ENCODE measurements around the gene TMEM178B.
"Not testable (repeated sequence)": the region's sequence is repeated elsewhere in the genome, so short reads cannot be mapped to it uniquely, and the experiment has no call there.

Gene TMEM178B

GRCh38 chr7:141073641-141074161, at the start of gene TMEM178B:
Gene TMEM178B (plus strand): TSS chr7:141074064.
- peak; percentile 23 for DNase-seq (ENCODE audit: low spot score)

- DNase-seq (ENCODE audit: low spot score) = no peak
These were observed 49.2 kb upstream of the TMEM178B start for GRCh38 chr7:141024668-141025067.

DNA sequence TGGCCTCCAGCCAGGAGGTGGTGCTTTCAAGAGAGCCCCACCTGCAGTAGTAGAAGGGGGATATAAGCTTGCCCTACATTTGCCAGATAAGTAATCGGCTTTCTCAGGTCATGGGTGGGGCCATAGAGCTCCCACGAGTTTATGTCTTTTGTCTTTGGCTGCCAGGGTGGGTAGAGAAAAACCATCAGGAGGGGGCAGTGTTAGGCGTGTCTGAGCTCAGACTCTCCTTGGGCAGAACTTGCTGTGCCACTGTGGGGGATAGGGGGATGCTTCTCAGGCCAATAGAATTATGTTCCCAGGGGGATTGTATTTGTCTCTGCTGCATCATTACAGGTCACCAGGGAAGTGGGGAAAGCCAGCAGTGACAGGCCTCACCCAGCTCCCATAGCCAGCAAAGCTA, 46.8 kb upstream of the TMEM178B start:
- no peak for DNase-seq (ENCODE audit: low spot score)

- no peak for DNase-seq (ENCODE audit: low spot score)
These were observed 45.1 kb upstream of the TMEM178B start for GRCh38 chr7:141028767-141029166.

DNA sequence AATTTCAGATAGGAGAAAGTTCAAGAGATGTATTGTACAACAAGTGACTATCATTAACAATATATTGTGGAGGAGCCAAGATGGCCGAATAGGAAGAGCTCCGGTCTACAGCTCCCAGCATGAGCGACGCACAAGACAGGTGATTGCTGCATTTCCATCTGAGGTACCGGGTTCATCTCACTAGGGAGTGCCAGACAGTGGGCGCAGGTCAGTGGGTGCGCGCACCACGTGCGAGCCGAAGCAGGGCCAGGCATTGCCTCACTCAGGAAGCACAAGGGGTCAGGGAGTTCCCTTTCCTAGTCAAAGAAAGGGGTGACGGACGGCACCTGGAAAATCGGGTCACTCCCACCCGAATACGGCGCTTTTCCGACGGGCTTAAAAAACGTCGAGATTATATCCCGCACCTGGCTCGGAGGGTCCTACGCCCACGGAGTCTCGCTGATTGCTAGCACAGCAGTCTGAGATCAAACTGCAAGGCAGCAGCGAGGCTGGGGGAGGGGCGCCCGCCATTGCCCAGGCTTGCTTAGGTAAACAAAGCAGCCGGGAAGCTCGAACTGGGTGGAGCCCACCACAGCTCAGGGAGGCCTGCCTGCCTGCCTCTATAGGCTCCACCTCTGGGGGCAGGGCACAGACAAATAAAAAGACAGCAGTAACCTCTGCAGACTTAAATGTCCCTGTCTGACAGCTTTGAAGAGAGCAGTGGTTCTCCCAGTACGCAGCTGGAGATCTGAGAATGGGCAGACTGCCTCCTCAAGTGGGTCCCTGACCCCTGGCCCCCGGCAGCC, 41.1 kb upstream of the TMEM178B start:
- DNase-seq (ENCODE audit: low spot score) = not testable (repeated sequence)

DNA sequence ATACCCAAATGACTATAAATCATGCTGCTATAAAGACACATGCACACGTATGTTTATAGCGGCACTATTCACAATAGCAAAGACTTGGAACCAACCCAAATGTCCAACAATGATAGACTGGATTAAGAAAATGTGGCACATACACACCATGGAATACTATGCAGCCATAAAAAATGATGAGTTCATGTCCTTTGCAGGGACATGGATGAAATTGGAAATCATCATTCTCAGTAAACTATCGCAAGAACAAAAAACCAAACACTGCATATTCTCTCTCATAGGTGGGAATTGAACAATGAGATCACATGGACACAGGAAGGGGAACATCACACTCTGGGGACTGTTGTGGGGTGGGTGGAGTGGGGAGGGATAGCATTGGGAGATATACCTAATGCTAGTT, 35.8 kb upstream of the TMEM178B start:
- not testable (repeated sequence) for DNase-seq (ENCODE audit: low spot score)

GRCh38 chr7:141039376-141039775, 34.5 kb upstream of the TMEM178B start:
- peak; percentile 25 for DNase-seq (ENCODE audit: low spot score)

- DNase-seq (ENCODE audit: low spot score) = peak; percentile 62
These were observed 31.4 kb upstream of the TMEM178B start for GRCh38 chr7:141042222-141043193.

DNA sequence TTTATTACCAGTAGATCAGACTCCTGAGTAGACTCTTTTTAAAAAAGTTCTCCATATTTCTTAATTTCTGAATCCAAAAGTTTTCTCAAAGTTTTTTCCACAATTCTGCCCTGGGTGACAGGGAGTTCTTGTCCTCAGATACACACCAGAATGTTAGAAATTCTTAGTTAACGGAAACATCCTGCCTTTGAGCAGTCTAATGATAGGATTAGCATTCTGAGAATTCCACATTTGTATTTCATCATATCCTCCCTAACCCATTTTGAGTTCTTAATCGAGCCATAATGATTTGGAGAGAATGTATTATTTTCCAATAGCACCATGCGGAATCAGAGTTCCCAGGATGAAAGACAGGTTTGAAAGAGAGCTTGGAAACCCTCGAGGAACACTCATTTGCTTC, 30.2 kb upstream of the TMEM178B start:
- no peak for DNase-seq (ENCODE audit: low spot score)

DNA sequence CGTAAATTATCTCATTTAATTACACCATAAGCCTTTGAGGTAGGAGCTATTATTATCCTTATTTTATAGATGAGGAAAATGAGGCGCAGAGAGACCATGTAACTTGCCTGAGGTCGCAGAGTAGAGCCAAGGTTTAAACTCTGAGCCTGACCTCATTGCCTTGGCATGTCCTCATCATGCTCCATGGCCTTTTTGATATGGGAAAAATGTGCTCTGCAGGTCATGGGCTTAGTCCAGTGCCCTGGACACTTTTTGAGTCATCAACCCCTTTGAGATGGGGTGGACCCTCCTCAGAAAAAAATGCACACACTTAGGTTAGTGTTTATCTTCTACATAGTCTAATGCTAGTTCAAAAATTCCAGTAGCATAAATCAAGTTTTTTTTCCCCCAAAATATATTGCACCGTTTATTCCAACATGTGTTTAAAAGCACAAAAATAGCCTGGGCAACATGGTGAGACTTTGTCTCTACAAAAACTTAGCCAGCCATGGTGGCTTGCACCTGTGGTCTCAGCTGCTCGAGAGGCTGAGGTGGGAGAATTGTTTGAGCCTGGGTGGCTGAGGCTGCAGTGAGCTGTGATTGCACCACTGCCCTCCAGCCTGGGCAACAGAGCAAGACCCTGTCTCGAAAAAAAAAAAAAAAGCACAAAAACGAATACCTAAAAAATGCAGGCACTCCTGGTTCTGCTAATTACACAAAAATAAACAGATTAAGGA, 28.6 kb upstream of the TMEM178B start:
- no peak for DNase-seq (ENCODE audit: low spot score)

DNA sequence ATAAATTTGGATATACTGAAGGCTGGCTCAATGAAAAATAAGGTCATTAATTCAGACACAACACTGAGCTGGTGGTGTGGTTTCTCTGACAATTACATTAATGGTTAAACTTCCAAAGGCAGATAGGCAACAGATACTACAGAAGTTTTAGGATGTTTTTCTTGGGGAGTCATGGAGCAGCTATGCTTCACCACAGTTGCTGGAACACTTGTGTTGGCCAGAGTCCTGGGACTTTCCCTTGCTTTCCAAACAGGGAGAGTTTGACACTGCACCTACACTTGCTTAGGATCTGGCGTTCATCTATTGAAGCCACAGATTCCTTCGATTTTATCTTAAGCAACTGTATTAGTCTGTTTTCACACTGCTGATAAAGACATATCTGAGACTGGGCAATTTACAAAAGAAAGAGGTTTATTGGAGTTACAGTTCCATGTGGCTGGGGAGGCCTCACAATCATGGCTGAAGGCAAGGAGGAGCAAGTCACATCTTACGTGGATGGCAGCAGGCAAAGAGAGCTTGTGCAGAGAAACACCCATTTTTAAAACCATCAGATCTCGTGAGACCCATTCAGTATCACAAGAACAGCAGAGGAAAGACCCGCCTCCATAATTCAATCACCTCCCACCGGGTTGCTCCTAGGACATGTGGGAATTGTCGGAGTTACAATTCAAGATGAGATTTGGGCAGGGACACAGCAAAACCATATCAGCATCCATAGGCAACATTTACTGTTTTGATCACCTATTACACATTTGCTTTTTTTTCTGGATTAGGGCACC, 27.8 kb upstream of the TMEM178B start:
- DNase-seq (ENCODE audit: low spot score) = no peak

GRCh38 chr7:141053626-141054025, 20.2 kb upstream of the TMEM178B start:
- no peak for DNase-seq (ENCODE audit: low spot score)

DNA sequence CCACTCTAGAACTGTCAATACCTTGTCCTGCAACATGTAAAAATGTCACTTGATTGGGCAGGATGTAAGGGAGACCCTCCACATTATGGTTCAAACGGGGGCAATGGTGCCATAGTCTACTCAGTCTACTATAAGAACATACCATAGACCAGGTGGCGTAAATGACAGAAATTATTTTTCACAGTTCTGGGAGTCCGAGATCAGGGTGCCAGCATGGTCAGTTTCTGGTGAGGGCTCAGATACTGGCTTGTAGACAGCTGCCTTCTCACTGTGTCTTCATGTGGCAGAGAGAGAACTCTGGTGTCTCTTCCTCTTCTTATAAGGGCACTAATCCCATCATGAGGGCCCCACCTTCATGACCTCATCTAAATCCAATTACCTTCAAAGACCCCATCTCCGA, 18.7 kb upstream of the TMEM178B start:
- no peak for DNase-seq (ENCODE audit: low spot score)

GRCh38 chr7:141057788-141058187, 16.1 kb upstream of the TMEM178B start:
- DNase-seq (ENCODE audit: low spot score) = no peak

GRCh38 chr7:141067856-141068255, 6.0 kb upstream of the TMEM178B start:
- not testable (repeated sequence) for DNase-seq (ENCODE audit: low spot score)

- DNase-seq (ENCODE audit: low spot score) = peak; percentile 26
These were observed 2.5 kb upstream of the TMEM178B start for GRCh38 chr7:141071260-141071854.

DNA sequence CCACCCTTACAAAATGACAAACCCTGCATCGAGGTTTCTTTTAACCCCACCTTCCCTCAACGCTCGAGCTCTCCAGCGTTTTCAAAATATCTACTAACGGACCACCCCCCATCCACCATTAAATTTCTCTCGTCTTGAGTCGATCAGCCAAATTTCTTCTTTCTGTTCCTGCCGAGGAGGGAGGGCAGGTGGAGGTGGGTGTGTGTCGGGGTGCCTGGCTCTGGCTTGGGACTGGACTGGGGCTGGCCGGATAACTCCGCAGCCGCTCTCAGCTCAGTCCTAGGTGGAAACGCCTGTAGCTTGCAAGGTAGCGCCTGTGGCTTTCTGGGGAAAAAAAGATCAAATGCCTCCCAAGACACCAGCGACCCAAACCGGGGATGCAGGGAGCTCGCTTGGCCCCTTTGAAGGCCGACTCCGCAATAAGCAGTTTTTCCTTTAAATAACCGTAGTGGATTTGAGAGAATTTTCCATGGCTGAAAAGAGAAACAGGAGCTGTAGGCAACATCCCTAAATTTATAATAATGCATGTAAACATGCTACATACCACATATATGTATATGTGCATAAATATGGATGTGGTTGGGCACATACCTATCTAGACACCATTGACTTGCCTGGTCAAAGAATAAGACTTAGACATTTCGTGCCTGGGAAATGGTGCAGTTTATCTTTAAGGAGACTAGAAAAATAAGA, 1.9 kb upstream of the TMEM178B start:
- DNase-seq (ENCODE audit: low spot score) = peak; percentile 7

DNA sequence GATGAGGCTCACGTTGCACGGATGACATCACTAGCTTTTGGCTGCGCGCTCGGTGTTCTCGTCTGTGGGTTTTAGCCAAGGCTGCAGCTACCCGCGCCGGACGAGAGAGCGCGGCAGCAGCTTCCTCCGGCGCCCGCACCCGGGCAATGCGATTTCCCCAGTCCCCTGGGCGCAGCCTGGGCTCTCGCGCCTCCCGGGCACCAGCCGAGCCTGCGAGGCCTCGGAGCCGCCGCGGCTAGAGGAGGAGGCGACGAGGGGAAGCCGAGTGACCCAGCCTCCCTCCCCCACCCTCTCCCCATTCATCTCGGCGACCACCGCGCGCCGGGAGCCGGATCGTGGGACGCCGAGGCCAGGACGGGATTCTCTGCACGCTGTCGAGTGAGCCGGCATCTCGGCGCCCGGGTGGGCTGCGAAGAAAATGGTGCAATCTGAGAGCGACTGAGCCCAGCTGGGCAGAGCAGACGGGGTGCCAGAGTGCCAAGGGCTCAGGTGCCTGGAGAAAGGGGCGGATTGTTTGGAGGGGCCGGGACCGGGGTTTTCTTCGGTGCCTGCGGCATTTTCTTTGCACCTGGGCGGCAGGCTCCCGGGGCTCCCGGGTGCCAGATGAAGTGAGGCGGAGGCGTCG, 1.2 kb upstream of the TMEM178B start:
- peak; percentile 50 for DNase-seq (ENCODE audit: low spot score)

GRCh38 chr7:141073173-141073640, 657 bp upstream of the TMEM178B start:
- DNase-seq (ENCODE audit: low spot score) = peak; percentile 64

All from HuH-7 (cell line).